GM21786 (cell line): ENCODE results near the gene TOR2A.

Source experiments
- ATAC-seq: cut with Tn5 transposase; IDR thresholded peaks from one replicate; pipeline ENCODE4 v1.9.1; 2021; ENCODE audit not compliant: unreplicated experiment

The TOR2A gene

GRCh38 chr9:127720865-127721227, 14.2 kb downstream of the TOR2A start:
- ATAC-seq = no peak

GRCh38 chr9:127720031-127720864, 14.8 kb downstream of the TOR2A start:
- ATAC-seq = no peak

GRCh38 chr9:127717766-127718165, 17.3 kb downstream of the TOR2A start:
- no peak for ATAC-seq

GRCh38 chr9:127716412-127716811, 18.7 kb downstream of the TOR2A start:
- no peak for ATAC-seq

GRCh38 chr9:127715470-127716337, 19.4 kb downstream of the TOR2A start, which contains the start of the genes PTRH1 and TTC16:
Gene PTRH1, minus strand, starts transcription at chr9:127715663. Its CDS starts 24 bp downstream, at chr9:127715639.
Gene TTC16, plus strand, starts transcription at chr9:127716079. Its CDS starts 67 bp downstream, at chr9:127716146.
- ATAC-seq = peak; percentile 91

GRCh38 chr9:127714951-127715469, 20.1 kb downstream of the TOR2A start:
- no peak for ATAC-seq

- ATAC-seq = no peak
Observed at GRCh38 chr9:127714020-127714750, 20.9 kb downstream of the TOR2A start.

- ATAC-seq = no peak
Observed at GRCh38 chr9:127712867-127713266, 22.2 kb downstream of the TOR2A start.

- ATAC-seq = no peak
Observed at GRCh38 chr9:127712371-127712770, 22.7 kb downstream of the TOR2A start.

- no peak for ATAC-seq
Observed at GRCh38 chr9:127711831-127712274, 23.2 kb downstream of the TOR2A start.

GRCh38 chr9:127711226-127711701, 23.8 kb downstream of the TOR2A start:
- no peak for ATAC-seq

- no peak for ATAC-seq
Observed at GRCh38 chr9:127710204-127710783, 24.8 kb downstream of the TOR2A start.

- ATAC-seq = no peak
Observed at GRCh38 chr9:127708952-127709587, 26.0 kb downstream of the TOR2A start.

GRCh38 chr9:127707766-127708165, 27.3 kb downstream of the TOR2A start:
- ATAC-seq = no peak

GRCh38 chr9:127706836-127707241, 28.3 kb downstream of the TOR2A start, which contains the start of gene CFAP157:
Gene CFAP157, plus strand, starts transcription at chr9:127706988. Its CDS starts 44 bp downstream, at chr9:127707032.
- no peak for ATAC-seq

- ATAC-seq = no peak
Observed at GRCh38 chr9:127705577-127706379, 29.3 kb downstream of the TOR2A start.

GRCh38 chr9:127703289-127703946, 31.7 kb downstream of the TOR2A start:
- ATAC-seq = no peak

GRCh38 chr9:127700594-127701255, 34.4 kb downstream of the TOR2A start:
- no peak for ATAC-seq
